OCI-LY7 (cell line): Measurements from ENCODE around the gene MET.

Experiments
- EZH2phosphoT487 ChIP-seq: fragments of 200-600 bp; sonication (generic); IDR thresholded peaks from 2 replicates; pipeline ENCODE4 v1.6.1; 2018; ENCODE audit warnings: low read depth, borderline replicate concordance, mild to moderate bottlenecking, mixed run types, antibody characterized with exemption, low read length, moderate library complexity, mixed read lengths
- TF ChIP-seq, protein P1 (sequence below): fragments of 200-600 bp; sonication (generic); conservative IDR thresholded peaks from 2 replicates; pipeline ENCODE4 v1.5.1; 2014; ENCODE audit warnings: mild to moderate bottlenecking, antibody characterized with exemption, low read length, moderate library complexity, mixed read lengths

DNA sequence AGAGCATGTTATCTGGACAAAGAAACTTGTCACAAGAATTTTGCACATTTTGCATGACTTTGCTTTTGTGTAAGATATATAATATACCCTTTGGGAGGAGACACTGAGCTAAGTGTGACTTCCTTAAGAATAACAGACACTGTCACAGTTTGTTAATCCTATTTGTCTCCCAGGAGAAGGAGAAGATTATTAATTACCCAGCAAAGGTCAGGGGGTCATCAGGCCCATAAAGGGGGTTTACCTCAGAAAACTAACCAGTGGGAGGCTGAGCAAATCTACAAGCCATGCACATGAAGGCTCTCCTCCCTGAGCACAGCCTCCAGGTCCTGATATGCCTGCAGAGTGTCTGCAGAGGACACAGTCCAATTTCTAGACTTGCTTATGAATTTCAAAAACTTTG, 10.1 kb upstream of the MET start:
- TF ChIP-seq, protein P1, sequence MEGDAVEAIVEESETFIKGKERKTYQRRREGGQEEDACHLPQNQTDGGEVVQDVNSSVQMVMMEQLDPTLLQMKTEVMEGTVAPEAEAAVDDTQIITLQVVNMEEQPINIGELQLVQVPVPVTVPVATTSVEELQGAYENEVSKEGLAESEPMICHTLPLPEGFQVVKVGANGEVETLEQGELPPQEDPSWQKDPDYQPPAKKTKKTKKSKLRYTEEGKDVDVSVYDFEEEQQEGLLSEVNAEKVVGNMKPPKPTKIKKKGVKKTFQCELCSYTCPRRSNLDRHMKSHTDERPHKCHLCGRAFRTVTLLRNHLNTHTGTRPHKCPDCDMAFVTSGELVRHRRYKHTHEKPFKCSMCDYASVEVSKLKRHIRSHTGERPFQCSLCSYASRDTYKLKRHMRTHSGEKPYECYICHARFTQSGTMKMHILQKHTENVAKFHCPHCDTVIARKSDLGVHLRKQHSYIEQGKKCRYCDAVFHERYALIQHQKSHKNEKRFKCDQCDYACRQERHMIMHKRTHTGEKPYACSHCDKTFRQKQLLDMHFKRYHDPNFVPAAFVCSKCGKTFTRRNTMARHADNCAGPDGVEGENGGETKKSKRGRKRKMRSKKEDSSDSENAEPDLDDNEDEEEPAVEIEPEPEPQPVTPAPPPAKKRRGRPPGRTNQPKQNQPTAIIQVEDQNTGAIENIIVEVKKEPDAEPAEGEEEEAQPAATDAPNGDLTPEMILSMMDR = no peak
- no peak for TF ChIP-seq EZH2phosphoT487
